Measurements from ENCODE around the gene DENND5A.

DENND5A gene

DNA sequence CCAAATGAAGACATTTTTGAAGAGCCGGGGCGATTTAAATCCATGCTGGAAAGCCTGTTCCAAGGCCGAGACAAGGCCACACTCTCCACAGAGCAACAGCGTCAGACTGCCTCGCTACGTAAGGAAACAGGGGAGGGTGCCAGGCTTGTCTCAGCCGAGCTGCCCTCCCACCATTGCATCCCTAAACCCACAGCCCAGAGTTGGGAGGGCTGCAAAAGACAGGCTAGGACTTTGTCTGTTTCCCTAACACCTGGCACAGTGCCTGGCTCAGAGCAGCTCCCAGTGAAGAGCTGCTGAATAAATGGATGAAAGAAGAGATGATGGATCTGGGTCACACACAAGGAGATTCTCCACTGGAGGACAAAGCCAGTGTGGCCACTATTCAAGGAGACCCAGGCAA lies 122.4 kb downstream of the DENND5A start:
- TF ChIP-seq, protein P1, sequence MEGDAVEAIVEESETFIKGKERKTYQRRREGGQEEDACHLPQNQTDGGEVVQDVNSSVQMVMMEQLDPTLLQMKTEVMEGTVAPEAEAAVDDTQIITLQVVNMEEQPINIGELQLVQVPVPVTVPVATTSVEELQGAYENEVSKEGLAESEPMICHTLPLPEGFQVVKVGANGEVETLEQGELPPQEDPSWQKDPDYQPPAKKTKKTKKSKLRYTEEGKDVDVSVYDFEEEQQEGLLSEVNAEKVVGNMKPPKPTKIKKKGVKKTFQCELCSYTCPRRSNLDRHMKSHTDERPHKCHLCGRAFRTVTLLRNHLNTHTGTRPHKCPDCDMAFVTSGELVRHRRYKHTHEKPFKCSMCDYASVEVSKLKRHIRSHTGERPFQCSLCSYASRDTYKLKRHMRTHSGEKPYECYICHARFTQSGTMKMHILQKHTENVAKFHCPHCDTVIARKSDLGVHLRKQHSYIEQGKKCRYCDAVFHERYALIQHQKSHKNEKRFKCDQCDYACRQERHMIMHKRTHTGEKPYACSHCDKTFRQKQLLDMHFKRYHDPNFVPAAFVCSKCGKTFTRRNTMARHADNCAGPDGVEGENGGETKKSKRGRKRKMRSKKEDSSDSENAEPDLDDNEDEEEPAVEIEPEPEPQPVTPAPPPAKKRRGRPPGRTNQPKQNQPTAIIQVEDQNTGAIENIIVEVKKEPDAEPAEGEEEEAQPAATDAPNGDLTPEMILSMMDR (IDR thresholded peaks at IDR 0.05; ENCODE audit: low read depth, low read length), result no peak
- H3K4me3 ChIP-seq (ENCODE audit: low read depth, low read length), result no peak overlapping the region

DNA sequence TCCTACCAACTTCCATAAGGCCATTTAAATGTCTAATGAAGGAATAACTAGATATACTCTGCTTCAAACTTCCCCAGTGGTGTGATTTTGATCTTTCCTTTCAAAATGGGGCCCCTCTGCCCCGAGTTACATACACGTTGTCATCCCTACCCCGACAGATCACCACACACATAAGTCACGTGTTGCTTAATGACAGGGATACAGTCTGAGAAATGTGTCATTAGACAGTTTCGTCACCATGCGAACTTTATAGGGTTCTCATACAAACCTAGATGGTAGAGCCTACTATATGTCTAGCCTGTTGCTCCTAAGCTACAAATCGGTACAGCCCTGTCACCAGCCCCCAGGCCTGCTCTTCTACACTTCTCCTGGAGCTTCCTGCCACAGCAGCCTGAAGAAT lies 124.0 kb downstream of the DENND5A start:
- TF ChIP-seq, protein P1 (IDR thresholded peaks at IDR 0.05; ENCODE audit: low read depth, low read length), result no peak
- H3K4me3 ChIP-seq (ENCODE audit: low read depth, low read length), result no peak overlapping the region

DNA sequence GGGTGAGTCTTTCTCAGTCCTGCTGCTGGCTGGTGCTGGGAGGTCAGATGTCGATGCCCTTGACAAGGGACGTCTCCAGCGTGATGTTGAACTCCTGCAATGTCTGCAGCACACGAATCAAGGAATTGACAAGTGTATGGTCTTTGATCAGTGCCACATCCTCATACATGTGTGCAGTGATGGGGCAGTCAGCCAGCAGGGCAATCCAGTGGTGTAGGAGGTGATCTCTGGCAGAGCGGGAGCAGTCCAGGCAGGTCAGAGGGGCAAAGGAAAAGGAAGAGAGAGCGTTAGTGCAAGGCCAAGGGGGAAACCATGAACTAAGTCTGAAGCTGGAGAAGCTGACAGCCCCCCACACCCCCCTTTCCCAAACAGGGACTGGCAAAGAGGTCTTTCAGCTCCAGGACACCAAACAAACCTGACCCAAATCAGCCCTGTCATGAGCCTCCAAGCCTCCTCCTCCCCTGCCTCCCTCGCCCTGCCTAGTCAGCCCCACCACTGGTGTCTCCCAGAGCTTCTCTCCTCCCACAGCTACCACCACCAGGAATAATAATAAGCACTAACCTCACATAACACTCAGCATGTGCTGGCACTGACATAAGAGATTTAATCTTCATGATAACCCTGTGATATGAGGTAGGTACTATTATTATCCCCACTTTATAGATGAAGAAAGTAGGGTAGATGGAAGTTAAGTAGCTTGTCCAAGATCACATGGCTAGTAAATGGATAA lies 125.4 kb downstream of the DENND5A start:
- TF ChIP-seq, protein P1 (IDR thresholded peaks at IDR 0.05; ENCODE audit: low read depth, low read length), result no peak

DNA sequence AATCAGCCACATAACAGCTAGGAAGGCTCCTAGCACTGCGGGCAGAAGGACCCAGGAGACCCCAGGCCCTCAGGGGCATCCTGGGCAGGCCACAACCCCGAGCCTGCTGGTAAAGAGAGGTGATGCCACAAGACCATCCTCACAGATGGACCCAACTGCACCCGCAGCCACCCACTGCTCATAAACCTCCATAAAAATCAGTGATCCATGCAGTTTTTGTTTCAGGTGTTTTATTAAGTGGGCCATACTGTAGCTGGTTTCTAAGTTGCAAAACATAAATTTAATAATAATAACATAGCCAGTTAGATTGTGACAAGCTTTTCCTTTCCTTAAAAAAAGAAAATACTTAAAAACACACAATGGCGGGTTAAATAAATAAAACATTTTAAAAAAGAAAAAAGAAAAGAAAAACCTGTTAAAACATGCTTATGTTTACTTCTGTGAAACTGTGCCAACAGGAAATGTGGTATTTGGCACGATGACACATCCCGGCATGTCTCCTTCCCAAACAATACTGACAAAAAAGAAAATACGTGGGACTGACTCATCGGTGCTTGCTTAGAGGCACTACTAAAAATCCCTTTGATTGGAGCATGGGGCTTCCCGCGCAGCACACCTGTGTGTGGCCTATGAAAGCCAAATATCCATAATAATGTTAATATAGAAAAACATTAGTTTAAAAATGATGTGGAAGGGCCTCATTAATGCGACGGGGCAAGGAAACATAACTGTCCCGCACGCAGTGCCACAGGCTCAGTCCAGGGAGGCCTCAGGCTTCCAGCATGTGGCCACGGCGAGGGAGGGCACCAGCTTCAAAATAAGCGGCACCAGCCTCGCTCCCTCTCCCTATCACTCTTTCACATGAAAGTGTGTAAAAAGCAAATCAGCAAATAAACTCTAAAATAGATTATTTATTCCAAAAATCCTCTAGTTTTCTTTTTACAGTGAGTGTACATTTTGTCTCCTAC lies 126.3 kb downstream of the DENND5A start:
- TF ChIP-seq, protein P1 (IDR thresholded peaks at IDR 0.05; ENCODE audit: low read depth, low read length), result no peak
- H3K4me3 ChIP-seq (ENCODE audit: low read depth, low read length), result no peak overlapping the region

More for the DNA sequence above, 125.4 kb downstream of the DENND5A start:
- H3K4me3 ChIP-seq (ENCODE audit: low read depth, low read length), result no peak overlapping the region

DNA sequence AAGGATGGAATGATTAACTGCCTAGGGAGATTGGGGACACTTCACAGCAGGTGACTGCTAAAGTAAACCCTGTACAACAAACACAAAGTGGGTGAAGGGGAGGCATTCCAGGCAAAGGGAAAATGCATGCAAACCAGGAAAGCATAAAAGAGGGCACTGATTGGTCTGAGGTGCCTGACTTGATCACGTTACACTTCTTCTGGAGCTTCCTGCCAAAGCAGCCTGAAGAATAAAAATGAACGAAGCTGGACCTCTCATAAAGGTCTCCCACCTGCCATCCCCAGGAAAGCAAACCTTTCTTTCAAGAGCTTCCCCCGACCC lies 127.1 kb downstream of the DENND5A start:
- TF ChIP-seq, protein P1 (IDR thresholded peaks at IDR 0.05; ENCODE audit: low read depth, low read length), result no peak
- H3K4me3 ChIP-seq (ENCODE audit: low read depth, low read length), result no peak overlapping the region

DNA sequence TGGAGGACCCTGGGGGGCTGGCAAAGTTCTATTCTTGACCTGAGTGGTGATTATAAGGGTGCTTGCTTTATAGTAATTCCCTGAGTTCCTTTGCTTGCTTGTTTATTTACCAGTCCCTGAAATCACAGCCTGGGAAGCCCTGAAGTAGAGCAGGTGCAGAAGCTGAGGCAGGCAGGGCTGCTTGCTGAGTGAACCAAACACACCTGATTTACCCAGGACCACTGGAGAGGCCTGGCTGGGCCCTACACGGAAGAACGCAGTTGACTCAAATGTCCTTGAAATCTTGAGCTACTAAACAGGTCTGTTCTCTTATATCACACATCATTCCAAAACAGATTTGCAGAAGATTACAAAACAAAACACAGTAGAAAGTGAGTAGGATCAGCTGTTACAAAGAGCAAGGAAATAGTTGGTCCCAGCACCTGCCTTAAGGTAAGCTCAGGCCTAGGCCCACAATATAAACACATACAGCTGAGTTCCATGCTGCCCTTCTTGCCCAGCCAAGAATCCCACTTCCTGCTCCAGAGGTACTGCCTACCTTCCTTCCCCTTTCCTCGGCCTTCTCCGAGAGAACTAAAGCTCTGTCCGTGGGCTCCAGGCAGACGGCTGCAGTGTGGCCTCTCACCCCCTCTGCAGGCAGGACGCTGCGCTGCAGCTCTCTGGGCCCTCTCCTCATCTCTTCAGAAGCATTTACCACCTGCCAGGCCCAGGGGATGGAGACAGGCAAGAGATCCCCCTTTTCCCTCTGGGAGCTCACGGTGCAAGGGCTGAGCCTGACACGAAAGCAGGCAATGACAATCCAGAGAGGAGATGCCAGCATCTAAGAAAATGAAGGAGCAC lies 127.6 kb downstream of the DENND5A start:
- TF ChIP-seq, protein P1 (IDR thresholded peaks at IDR 0.05; ENCODE audit: low read depth, low read length), result peak; percentile 97
- H3K4me3 ChIP-seq (ENCODE audit: low read depth, low read length), result no peak overlapping the region
